CD4-positive, alpha-beta memory T cell (primary cell): Measurements from ENCODE around the gene GNLY. TPM values are rescaled to one million over a fixed set of nuclear protein-coding genes. Genes with fewer than 3 reads are reported as not detected.
A peak's percentile ranks its signal among the peaks of the same experiment; 100 is the strongest.

Experiments
- CTCF ChIA-PET: fragments of 350-600 bp; sonication (Branson Sonifier 250); formaldehyde crosslinking; loops from one replicate; lab custom pipeline; 2021; ENCODE audit warnings: inconsistent platforms; ENCODE audit not compliant: partially characterized antibody; lab: Charles Lee
- POLR2A ChIA-PET: fragments of 350-600 bp; sonication (Branson Sonifier 250); formaldehyde crosslinking; loops from one replicate; lab custom pipeline; 2021; ENCODE audit not compliant: partially characterized antibody; lab: Charles Lee
- DNase-seq, 5 donors: peaks; one replicate each; pipeline versions ENCODE4 v3.0.0 to v3.0.0-alpha.2; 2020 to 2022; ENCODE audit warnings: mixed read lengths in 1 of 5
- H3K27ac ChIP-seq: one replicate; pipeline ENCODE4 v1.7.0; 2013; ENCODE audit warnings: low read depth, low read length
- H3K27me3 ChIP-seq: 2 replicates; pipeline ENCODE4 v1.7.0; 2013; ENCODE audit warnings: mild to moderate bottlenecking, low read length, moderate library complexity; ENCODE audit not compliant: insufficient read depth
- H3K36me3 ChIP-seq: 2 replicates; pipeline ENCODE4 v1.7.0; 2013; ENCODE audit warnings: mild to moderate bottlenecking, low read length, moderate library complexity; ENCODE audit not compliant: insufficient read depth
- H3K4me1 ChIP-seq: 2 replicates; pipeline ENCODE4 v1.7.0; 2013; ENCODE audit warnings: mild to moderate bottlenecking, low read length, moderate library complexity; ENCODE audit not compliant: insufficient read depth
- H3K4me3 ChIP-seq, 2 donors: one replicate each; pipeline ENCODE4 v1.7.0; 2013; ENCODE audit warnings: low read length in 2 of 2, mild to moderate bottlenecking in 1 of 2
- H3K9me3 ChIP-seq, 2 donors: one replicate each; pipeline ENCODE4 v1.7.0; 2013; ENCODE audit warnings: low read length in 2 of 2, control low read depth in 1 of 2; ENCODE audit not compliant: control insufficient read depth in 1 of 2
- H3K27ac Mint-ChIP-seq, 7 donors: one replicate each; pipeline ENCODE4 v1.8.0; 2020 to 2021; ENCODE audit warnings: mixed read lengths in 7 of 7, mild to moderate bottlenecking in 6 of 7, inconsistent platforms in 3 of 7, moderate library complexity in 3 of 7
- H3K27me3 Mint-ChIP-seq, 2 donors: one replicate each; pipeline ENCODE4 v1.8.0; 2020 to 2021; ENCODE audit warnings: mixed read lengths in 2 of 2
- H3K36me3 Mint-ChIP-seq, 2 donors: one replicate each; pipeline ENCODE4 v1.8.0; 2020 to 2021; ENCODE audit warnings: mixed read lengths in 2 of 2, inconsistent platforms in 1 of 2, mild to moderate bottlenecking in 1 of 2
- H3K4me1 Mint-ChIP-seq, 4 donors: one replicate each; pipeline ENCODE4 v1.8.0; 2020 to 2021; ENCODE audit warnings: mixed read lengths in 4 of 4, mild to moderate bottlenecking in 1 of 4
- H3K4me3 Mint-ChIP-seq, 8 donors: one replicate each; pipeline ENCODE4 v1.8.0; 2020 to 2021; ENCODE audit warnings: mixed read lengths in 8 of 8, mild to moderate bottlenecking in 7 of 8, moderate library complexity in 6 of 8, inconsistent platforms in 3 of 8
- H3K9me3 Mint-ChIP-seq, 8 donors: one replicate each; pipeline ENCODE4 v1.8.0; 2020 to 2021; ENCODE audit warnings: mixed read lengths in 8 of 8, mild to moderate bottlenecking in 5 of 8, inconsistent platforms in 3 of 8, moderate library complexity in 1 of 8
- intact Hi-C: fragments of 100-400 bp; cut with micrococcal nuclease; formaldehyde crosslinking; loops from one replicate; pipeline ENCODE4 v1.15.1; 2023
- polyA plus RNA-seq, 2 donors: library from polyadenylated mRNA; unstranded; fragments of 300-500 nt; fragmentation: Illumina TruSeq; gene quantifications; one replicate each; pipeline ENCODE4 v1.2.3, GENCODE V29; 2021
- total RNA-seq, 2 experiments: library from RNA; stranded (reverse); gene quantifications; one replicate each; pipeline ENCODE4 v1.2.3, GENCODE V29; 2021

Gene GNLY
- total and polyA plus RNA-seq, 4 experiments from 2014 or later, result 17.2 to 32.2 (median 21.1) TPM

DNA sequence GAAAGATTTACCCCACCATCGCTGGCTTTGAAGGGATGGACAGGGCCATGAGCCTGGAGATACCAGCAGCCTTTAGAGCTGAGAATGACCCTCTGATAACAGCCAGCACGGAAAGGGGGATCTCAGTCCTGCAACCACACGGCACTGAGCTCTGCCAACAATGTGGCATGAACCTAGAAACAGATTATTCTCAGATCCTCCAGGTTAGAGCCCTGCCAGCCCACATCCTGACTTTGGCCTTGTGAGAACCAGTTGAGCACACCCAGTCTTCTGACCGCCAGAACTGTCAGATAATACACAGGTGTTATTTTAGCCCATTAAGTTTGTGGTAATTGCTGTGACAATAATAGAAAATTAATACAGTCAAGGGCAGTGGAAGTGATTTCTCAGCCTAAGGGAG is 9.4 kb upstream of the GNLY start:
- Mint-ChIP-seq H3K27ac (no peak overlapping the region), H3K27me3 (peaks cover 0 to 4% of the 10 kb centered on the region in 2 donors), H3K36me3 (no peaks in the 10 kb centered on the region), H3K4me3 (no peak overlapping the region), H3K9me3 (peaks cover 0 to 2% (median 0%) of the 10 kb centered on the region in 8 donors), H3K4me1 (peaks cover 0 to 1% (median 0%) of the 10 kb centered on the region in 4 donors)
- CTCF ChIA-PET, result interaction anchor here (1.6 kb wide), 1 partner anchor 25 kb away, joined by 5 read pairs; no protein-coding TSS in a partner anchor
- H3K4me3 ChIP-seq, result no peak overlapping the region
- POLR2A ChIA-PET, result no interaction called here
- intact Hi-C loops, result no loop called here
- H3K4me1 ChIP-seq, result no peaks in the 10 kb centered on the region
- no peaks in the 10 kb centered on the region for H3K36me3 ChIP-seq
- H3K27me3 ChIP-seq, result no peaks in the 10 kb centered on the region
- no peaks in the 10 kb centered on the region for H3K9me3 ChIP-seq
- no peak for DNase-seq
- no peak overlapping the region for H3K27ac ChIP-seq

DNA sequence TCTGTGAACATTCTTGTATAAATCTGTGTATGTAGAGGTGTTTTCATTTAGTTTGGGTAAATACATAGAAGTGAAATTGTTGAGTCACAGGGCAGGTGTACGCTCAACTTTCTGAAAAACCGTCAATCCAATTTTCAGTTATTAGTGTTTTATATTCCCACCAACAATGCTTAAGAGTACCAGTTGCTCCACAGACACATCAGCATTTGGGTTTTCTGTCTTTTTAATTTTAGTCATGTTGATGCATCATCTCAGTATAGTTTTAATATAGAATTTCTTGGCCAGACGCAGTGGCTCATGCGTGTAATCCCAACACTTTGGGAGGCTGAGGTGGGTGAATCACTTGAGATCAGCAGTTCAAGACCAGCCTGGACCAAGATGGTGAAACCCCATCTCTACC is 3.2 kb upstream of the GNLY start:
- Mint-ChIP-seq H3K27ac (no peak overlapping the region), H3K4me3 (no peak overlapping the region), H3K27me3 (peaks cover 0 to 2% of the 10 kb centered on the region in 2 donors), H3K36me3 (peaks cover 0 to 1% of the 10 kb centered on the region in 2 donors), H3K4me1 (no peaks in the 10 kb centered on the region), H3K9me3 (peaks cover 0 to 2% (median 0%) of the 10 kb centered on the region in 8 donors)
- Histone ChIP-seq H3K9me3 (no peaks in the 10 kb centered on the region), H3K36me3 (no peaks in the 10 kb centered on the region), H3K4me1 (no peaks in the 10 kb centered on the region), H3K27ac (no peak overlapping the region), H3K4me3 (no peak overlapping the region), H3K27me3 (no peaks in the 10 kb centered on the region)
- DNase-seq, result no peak
- intact Hi-C loops, result no loop called here
- ChIA-PET POLR2A (no interaction called here), CTCF (no interaction called here)

DNA sequence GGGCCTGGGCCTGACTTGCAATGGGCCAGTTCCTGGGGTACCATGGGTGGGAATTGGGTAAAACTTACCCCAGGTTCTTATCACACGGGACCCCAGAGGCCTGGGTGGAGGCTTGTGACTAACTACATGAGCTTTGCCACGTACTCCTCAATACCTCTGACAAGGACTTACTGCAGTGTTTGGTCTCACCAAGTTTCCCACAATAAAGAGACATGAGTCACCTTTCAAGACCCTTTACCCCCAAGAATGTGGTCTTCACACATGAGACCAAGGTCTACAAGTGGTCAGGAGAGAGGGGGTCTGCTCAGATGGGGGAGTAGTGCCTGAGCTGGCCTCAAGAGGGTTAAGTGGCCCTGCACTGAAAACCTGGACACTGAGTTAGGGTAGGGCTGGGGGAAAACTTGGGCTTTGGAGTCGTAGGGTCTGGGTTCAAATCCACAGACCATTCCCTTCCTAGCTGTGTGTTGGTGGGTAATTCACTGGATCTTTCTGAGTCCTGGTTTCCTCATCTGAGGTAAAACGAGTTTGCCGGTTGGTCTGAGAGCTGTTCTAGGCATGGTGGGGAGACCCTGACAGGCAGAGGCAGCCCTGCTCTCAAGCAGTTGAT is 2.0 kb upstream of the GNLY start:
- H3K27ac ChIP-seq, result no peak overlapping the region
- Mint-ChIP-seq H3K9me3 (peaks cover 0 to 2% (median 0%) of the 10 kb centered on the region in 8 donors), H3K4me1 (no peaks in the 10 kb centered on the region), H3K4me3 (no peak overlapping the region), H3K36me3 (peaks cover 0 to 1% of the 10 kb centered on the region in 2 donors), H3K27ac (peak overlapping the region in 1 of 7 donors; percentile 42), H3K27me3 (no peaks in the 10 kb centered on the region)
- ChIA-PET CTCF (no interaction called here), POLR2A (no interaction called here)
- no peaks in the 10 kb centered on the region for H3K9me3 ChIP-seq
- H3K36me3 ChIP-seq, result no peaks in the 10 kb centered on the region
- DNase-seq, result no peak
- no peaks in the 10 kb centered on the region for H3K27me3 ChIP-seq
- no peaks in the 10 kb centered on the region for H3K4me1 ChIP-seq
- intact Hi-C loops, result no loop called here
- no peak overlapping the region for H3K4me3 ChIP-seq

DNA sequence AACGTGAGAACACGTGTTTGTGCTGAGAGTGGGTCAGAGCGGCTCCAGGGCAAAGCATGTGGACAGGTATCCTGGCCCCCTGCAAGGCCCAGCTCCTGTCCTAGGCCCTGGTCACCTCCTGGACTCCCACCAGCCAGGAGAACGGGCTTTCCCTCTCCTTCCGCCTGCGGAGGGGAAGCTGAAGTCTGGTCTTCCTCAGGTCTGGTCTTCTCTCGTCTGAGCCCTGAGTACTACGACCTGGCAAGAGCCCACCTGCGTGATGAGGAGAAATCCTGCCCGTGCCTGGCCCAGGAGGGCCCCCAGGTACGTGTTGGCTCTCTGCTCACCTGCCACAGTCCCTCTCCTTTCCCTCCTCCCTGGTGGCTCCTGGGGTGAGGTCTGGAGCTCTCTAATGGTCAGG is 963 bp downstream of the GNLY start:
- Histone ChIP-seq H3K4me3 (no peak overlapping the region), H3K4me1 (no peaks in the 10 kb centered on the region), H3K36me3 (no peaks in the 10 kb centered on the region), H3K27ac (peak overlapping the region; percentile 9), H3K9me3 (no peaks in the 10 kb centered on the region), H3K27me3 (no peaks in the 10 kb centered on the region)
- Mint-ChIP-seq H3K9me3 (peaks cover 0 to 2% (median 0%) of the 10 kb centered on the region in 8 donors), H3K36me3 (peaks cover 0 to 1% of the 10 kb centered on the region in 2 donors), H3K27ac (peak overlapping the region in 1 of 7 donors; percentile 75), H3K4me3 (peak overlapping the region in 4 of 8 donors; percentile 35 to 64 (median 40)), H3K27me3 (no peaks in the 10 kb centered on the region), H3K4me1 (no peaks in the 10 kb centered on the region)
- DNase-seq, result no peak
- POLR2A ChIA-PET, result no interaction called here
- CTCF ChIA-PET, result no interaction called here
- intact Hi-C loops, result no loop called here

DNA sequence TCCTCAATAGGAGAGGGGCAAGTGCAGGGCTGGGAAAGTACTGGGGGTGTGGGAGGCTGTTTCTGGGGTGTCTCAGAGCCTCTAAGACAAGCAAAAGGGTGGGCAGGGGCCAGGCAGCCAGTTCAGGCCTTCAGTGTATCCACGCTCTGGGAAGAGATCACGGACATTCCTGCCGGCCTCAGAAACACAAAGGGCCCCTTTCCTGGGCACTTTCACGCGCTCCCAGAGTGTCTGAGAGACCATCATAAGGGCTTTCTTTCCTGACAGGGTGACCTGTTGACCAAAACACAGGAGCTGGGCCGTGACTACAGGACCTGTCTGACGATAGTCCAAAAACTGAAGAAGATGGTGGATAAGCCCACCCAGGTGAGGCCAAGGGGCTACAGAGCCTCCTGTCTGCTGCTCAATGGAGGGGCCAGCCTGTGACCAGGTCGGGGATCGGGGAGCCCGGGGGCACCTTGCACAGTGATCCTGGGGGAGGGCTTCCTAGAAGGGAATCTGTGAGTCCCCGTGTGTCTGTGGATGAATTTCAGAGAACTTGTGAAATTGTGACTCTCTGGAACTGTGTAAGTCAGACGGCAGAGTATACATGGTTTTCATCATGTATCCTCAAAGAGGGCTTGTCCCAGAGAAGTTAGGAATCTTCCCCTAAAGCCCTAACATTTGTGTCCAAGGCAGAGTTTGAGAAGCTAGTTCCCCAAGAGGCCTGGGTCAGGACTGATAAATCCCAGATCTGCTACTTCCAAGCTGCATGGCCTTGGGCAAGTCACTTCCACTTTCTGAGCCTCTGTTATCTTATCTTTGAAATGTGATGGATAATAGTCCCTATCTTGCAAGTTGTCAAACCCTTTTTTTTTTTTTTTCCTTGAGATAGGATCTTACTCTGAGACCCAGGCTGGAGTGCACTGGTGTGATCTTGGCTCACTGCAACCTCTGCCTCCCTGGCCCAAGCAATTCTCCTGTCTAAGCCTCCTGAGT is 1.8 kb downstream of the GNLY start:
- Mint-ChIP-seq H3K27ac (peak overlapping the region in 2 of 7 donors; percentile 17 to 30), H3K4me3 (peak overlapping the region in 4 of 8 donors; percentile 8 to 55 (median 36)), H3K4me1 (no peaks in the 10 kb centered on the region), H3K9me3 (peaks cover 0 to 2% (median 0%) of the 10 kb centered on the region in 8 donors), H3K27me3 (no peaks in the 10 kb centered on the region), H3K36me3 (peaks cover 0 to 1% of the 10 kb centered on the region in 2 donors)
- Histone ChIP-seq H3K9me3 (no peaks in the 10 kb centered on the region), H3K27me3 (no peaks in the 10 kb centered on the region), H3K4me1 (no peaks in the 10 kb centered on the region), H3K4me3 (no peak overlapping the region), H3K36me3 (no peaks in the 10 kb centered on the region), H3K27ac (no peak overlapping the region)
- DNase-seq, result no peak
- ChIA-PET CTCF (interaction anchor here (0.8 to 2.5 kb wide), 3 partner anchors 9 to 18 kb away, joined by 3 to 10 read pairs (median 4); no protein-coding TSS in a partner anchor), POLR2A (no interaction called here)
- intact Hi-C loops, result no loop called here

DNA sequence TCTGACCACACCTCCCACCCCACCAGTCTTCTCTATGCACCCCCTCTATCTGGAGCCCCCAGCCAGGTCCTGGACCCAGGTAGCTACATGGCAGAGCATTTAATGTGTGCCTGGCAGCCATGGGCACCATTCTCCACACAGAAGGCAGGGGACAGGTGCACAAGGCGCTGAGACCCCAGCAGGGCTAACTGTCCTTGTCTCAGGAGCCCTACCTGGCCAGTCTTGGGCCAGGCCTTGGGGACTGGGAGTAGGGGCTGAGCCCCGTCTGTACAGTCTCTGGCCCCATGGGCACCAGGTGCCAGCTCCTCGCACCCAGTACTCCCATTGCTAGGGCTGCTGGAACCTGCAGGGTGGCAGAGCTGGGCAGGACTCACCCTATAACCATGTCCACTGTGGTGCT is 2.9 kb downstream of the GNLY start:
- POLR2A ChIA-PET, result no interaction called here

DNA sequence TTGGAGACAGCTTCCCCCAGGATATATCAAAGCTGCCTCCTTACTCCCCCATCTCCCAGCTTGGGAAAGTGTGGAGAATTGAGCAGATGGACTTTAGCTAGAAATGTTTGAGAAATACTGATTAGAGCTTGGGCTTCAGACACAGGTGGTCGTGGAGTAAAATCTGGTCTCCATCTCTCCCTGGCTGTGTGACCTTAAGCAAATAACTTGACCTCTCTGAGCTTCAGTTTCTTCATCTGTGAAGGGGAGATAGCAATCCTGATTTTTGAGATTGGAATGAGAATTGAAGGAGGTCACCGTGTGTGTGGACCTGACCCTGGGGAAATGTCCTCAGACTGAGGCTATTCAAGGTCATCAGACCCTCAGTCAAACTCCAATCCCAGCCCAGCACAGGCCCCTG is 3.6 kb downstream of the GNLY start:
- Mint-ChIP-seq H3K27me3 (no peaks in the 10 kb centered on the region), H3K36me3 (peaks cover 0 to 1% of the 10 kb centered on the region in 2 donors), H3K27ac (no peak overlapping the region), H3K4me1 (peaks cover 0 to 3% (median under 1%) of the 10 kb centered on the region in 4 donors), H3K4me3 (peak overlapping the region in 1 of 8 donors; percentile 36), H3K9me3 (peaks cover 0 to 2% (median 0%) of the 10 kb centered on the region in 8 donors)
- Histone ChIP-seq H3K27ac (no peak overlapping the region), H3K4me1 (no peaks in the 10 kb centered on the region), H3K36me3 (no peaks in the 10 kb centered on the region), H3K4me3 (no peak overlapping the region), H3K27me3 (no peaks in the 10 kb centered on the region), H3K9me3 (no peaks in the 10 kb centered on the region)
- DNase-seq, result no peak
- intact Hi-C loops, result no loop called here
- CTCF ChIA-PET, result interaction anchor here (0.8 to 2.5 kb wide), 5 partner anchors 10 to 31 kb away, joined by 3 to 10 read pairs (median 5); no protein-coding TSS in a partner anchor
- POLR2A ChIA-PET, result no interaction called here

More for the DNA sequence above, 2.9 kb downstream of the GNLY start:
- Histone ChIP-seq H3K27me3 (no peaks in the 10 kb centered on the region), H3K36me3 (no peaks in the 10 kb centered on the region), H3K9me3 (no peaks in the 10 kb centered on the region), H3K4me3 (no peak overlapping the region), H3K4me1 (no peaks in the 10 kb centered on the region), H3K27ac (no peak overlapping the region)
- intact Hi-C loops, result no loop called here
- Mint-ChIP-seq H3K4me3 (peak overlapping the region in 1 of 8 donors; percentile 36), H3K36me3 (peaks cover 0 to 1% of the 10 kb centered on the region in 2 donors), H3K27ac (no peak overlapping the region), H3K27me3 (no peaks in the 10 kb centered on the region), H3K4me1 (no peaks in the 10 kb centered on the region), H3K9me3 (peaks cover 0 to 2% (median 0%) of the 10 kb centered on the region in 8 donors)
- CTCF ChIA-PET, result interaction anchor here (0.8 to 2.5 kb wide), 6 partner anchors 8 to 20 kb away, joined by 3 to 10 read pairs (median 4); no protein-coding TSS in a partner anchor
- no peak for DNase-seq
